GM12872 (cell line): ENCODE data around the gene PROM2.

Experiments
- TF ChIP-seq, protein P1 (sequence below): IDR thresholded peaks from 3 replicates; pipeline ENCODE4 v1.5.1; 2011; ENCODE audit warnings: low read depth, mild to moderate bottlenecking, low read length, moderate library complexity; ENCODE audit not compliant: insufficient read depth

PROM2 gene, protein sequence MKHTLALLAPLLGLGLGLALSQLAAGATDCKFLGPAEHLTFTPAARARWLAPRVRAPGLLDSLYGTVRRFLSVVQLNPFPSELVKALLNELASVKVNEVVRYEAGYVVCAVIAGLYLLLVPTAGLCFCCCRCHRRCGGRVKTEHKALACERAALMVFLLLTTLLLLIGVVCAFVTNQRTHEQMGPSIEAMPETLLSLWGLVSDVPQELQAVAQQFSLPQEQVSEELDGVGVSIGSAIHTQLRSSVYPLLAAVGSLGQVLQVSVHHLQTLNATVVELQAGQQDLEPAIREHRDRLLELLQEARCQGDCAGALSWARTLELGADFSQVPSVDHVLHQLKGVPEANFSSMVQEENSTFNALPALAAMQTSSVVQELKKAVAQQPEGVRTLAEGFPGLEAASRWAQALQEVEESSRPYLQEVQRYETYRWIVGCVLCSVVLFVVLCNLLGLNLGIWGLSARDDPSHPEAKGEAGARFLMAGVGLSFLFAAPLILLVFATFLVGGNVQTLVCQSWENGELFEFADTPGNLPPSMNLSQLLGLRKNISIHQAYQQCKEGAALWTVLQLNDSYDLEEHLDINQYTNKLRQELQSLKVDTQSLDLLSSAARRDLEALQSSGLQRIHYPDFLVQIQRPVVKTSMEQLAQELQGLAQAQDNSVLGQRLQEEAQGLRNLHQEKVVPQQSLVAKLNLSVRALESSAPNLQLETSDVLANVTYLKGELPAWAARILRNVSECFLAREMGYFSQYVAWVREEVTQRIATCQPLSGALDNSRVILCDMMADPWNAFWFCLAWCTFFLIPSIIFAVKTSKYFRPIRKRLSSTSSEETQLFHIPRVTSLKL

DNA sequence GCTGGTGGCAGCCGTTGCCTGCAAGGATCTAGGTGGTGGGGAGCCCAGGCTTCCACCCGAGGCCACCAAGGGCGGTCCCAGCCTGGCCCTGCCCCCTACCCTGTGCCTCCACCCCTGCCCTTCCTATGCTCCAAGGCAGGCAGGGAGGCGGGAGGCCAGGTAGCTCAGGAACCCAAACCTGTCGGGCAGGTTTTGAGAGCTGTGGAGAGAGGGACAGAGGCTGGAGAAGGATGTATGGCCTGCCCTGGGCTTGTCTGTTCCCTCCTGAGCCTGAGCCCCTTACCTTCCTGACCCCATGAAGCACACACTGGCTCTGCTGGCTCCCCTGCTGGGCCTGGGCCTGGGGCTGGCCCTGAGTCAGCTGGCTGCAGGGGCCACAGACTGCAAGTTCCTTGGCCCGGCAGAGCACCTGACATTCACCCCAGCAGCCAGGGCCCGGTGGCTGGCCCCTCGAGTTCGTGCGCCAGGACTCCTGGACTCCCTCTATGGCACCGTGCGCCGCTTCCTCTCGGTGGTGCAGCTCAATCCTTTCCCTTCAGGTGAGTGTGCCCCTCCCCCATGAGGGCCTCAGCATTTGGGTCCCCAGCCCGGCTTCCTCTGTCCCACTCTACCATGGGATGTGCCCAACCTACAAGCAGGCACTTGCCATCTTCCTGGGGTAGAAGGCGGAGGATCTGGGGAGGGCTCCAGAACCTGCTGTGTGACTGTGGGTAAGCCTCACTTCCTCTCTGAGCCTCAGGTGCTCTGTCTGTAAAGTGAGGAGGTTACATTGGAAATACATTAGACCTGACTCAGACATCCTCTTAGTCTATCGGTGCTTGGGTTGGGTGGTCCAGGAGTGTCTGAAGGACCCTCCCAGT lies at the start of gene PROM2:
Gene PROM2, plus strand, starts transcription at position 159 of the 860 bp plus-strand sequence. Its CDS starts 137 bp downstream, at position 296.
- TF ChIP-seq, protein P1, sequence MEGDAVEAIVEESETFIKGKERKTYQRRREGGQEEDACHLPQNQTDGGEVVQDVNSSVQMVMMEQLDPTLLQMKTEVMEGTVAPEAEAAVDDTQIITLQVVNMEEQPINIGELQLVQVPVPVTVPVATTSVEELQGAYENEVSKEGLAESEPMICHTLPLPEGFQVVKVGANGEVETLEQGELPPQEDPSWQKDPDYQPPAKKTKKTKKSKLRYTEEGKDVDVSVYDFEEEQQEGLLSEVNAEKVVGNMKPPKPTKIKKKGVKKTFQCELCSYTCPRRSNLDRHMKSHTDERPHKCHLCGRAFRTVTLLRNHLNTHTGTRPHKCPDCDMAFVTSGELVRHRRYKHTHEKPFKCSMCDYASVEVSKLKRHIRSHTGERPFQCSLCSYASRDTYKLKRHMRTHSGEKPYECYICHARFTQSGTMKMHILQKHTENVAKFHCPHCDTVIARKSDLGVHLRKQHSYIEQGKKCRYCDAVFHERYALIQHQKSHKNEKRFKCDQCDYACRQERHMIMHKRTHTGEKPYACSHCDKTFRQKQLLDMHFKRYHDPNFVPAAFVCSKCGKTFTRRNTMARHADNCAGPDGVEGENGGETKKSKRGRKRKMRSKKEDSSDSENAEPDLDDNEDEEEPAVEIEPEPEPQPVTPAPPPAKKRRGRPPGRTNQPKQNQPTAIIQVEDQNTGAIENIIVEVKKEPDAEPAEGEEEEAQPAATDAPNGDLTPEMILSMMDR: no peak

DNA sequence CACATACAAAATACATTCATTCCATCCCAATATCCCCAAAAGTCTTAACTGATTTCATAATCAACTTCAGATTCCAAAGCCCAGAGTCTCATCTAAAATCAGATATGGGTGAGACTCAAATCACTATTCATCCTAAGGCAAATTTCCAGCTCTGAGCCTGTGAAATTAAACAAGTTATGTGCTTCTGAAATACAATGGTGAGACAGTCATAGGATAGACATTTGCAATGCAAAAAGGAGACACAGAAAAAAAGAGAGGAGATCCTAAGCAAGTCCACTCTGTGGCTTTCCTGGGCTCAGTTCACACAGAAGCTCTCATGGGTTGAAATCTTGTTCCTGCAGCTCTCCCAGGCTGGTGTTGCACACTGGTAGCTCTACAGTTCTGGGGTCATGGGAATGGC lies 48.6 kb upstream of the PROM2 start:
- TF ChIP-seq, protein P1: no peak

DNA sequence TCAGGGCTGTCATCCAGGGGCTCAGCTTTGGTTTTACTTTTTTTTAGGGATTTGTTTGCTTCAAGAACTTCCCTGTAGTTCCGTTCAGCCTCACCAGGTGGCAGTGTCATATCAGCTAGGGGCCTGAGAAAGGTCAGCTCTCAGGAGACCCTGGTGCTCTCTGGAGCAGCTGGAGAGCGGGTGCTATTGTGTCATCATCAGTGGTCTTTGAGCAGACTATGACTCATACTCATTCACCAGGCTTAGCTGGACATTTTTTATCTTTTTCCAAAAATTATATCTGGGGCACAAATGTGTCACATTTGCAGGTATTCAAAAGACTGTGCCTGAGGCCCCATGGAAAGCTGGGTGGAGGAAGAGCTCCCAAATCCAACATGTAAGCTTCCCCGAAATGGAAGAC lies 42.5 kb upstream of the PROM2 start:
- TF ChIP-seq, protein P1: peak; percentile 80

DNA sequence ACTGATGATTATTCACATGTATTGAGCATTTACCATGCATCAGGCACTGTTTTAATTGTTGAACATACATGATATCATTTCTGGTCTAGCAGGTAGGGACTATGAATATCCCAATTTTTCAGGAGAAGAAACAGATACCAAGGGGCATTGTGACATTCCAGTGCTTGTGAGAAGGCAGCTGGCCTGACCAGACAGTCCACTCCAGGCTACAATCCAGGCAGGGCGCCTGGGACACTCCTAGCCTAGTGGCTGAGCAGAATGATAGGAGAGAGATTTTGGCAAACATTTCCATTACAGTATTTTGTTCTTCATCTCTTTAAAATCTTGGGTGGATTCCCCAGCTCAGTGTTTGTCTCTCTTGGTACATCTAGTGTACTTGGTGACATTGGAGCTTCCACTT lies 42.0 kb upstream of the PROM2 start:
- TF ChIP-seq, protein P1: no peak

DNA sequence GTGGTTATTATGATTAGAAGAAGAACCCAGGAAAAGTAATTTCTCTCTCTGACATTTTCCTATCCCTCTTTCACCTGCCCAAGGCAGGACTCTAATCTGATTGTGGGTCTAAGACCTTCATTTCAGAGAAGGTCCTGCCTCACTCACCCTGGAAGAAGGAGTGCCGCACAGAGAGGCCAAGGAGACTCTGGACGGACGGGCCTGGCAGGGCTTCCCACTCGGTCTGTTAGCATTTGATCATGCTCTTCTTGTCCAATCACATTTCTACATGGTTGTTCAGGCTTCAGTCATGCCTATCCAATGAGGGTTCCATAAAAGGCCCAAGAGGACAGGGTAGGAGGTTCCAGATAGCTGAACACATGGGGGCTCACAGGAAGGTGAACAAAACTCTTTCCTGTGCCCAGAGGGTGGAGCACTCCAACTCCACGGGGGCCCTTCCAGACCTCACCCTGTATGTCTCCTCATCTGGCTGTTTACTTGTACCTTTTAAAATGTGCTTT lies 39.9 kb upstream of the PROM2 start:
- TF ChIP-seq, protein P1: no peak

DNA sequence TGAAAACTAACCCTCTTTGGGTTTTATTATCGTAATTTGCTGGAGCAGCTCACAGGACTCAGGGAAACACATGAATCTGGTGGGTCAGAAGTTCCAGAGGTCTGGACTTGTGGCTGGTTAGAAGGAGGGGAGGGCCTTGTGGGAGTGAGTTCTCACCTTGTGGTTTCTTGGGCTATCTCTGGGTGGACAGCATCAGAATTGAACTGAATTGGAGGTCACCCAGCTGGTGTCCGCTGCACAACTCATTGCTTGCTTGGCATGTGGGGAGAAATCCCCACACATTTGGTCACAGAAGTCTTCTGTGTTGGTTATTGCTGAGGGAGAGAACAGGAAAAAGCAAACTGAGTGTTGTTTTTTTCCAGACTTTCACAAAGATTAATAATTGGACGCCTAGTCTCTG lies 39.4 kb upstream of the PROM2 start:
- TF ChIP-seq, protein P1: no peak
